Measurements from ENCODE around the gene ARVCF. TPM values are rescaled to one million over a fixed set of nuclear protein-coding genes. Genes with fewer than 3 reads are reported as not detected.

Gene ARVCF
- total RNA-seq, 3 donors from 2014 or later (not counting 1 experiment from before 2014, with no cell fraction given), result 37.8 to 62.0 (median 38.7) TPM

DNA sequence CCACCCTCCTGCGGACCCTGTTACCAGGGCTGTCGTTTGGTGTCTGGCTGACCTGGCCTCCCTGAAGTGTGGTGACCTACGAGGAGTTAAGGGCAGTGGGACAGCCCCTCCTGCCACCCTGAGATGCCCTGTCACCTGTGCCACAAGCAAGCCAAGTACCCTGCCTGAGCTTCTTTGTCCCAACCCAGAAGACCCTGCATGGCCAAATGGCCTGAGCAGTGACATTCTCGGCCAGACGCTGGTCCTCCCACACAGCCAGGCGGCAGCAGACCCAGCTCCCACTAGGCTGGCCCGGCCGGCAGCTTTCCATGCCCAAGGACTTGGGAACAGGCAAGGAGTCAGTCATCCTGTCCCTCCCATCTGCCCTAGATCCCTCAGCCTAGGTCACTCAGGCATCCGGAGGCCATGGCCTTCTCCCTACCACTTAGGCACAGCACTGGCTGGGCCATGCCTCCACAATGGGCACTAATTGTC lies 7.6 kb downstream of the ARVCF start:
- Mint-ChIP-seq H3K27ac (no peak overlapping the region), H3K9me3 (no peaks in the 10 kb centered on the region), H3K4me1 (peaks cover 15 to 16% of the 10 kb centered on the region in 2 donors), H3K36me3 (peaks cover 3% of the 10 kb centered on the region), H3K4me3 (no peak overlapping the region), H3K27me3 (ENCODE audit: low read depth in 2 of 2) (no peaks in the 10 kb centered on the region)
- no peak for ATAC-seq
- no peaks in the 10 kb centered on the region for H3K9me3 ChIP-seq (ENCODE audit: control insufficient read depth, insufficient read depth, low read length)
- TF ChIP-seq, protein P1, sequence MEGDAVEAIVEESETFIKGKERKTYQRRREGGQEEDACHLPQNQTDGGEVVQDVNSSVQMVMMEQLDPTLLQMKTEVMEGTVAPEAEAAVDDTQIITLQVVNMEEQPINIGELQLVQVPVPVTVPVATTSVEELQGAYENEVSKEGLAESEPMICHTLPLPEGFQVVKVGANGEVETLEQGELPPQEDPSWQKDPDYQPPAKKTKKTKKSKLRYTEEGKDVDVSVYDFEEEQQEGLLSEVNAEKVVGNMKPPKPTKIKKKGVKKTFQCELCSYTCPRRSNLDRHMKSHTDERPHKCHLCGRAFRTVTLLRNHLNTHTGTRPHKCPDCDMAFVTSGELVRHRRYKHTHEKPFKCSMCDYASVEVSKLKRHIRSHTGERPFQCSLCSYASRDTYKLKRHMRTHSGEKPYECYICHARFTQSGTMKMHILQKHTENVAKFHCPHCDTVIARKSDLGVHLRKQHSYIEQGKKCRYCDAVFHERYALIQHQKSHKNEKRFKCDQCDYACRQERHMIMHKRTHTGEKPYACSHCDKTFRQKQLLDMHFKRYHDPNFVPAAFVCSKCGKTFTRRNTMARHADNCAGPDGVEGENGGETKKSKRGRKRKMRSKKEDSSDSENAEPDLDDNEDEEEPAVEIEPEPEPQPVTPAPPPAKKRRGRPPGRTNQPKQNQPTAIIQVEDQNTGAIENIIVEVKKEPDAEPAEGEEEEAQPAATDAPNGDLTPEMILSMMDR (IDR thresholded peaks at IDR 0.05), result no peak
- no peak overlapping the region for H3K27ac ChIP-seq (ENCODE audit: low read length)
- H3K36me3 ChIP-seq (ENCODE audit: control insufficient read depth, insufficient read depth, low read length), result no peaks in the 10 kb centered on the region
- DNase-seq, result no peak
- intact Hi-C loops (cut with micrococcal nuclease), result no loop called here
- peaks cover 34% of the 10 kb centered on the region for H3K4me1 ChIP-seq (ENCODE audit: control insufficient read depth, insufficient read depth, low read length)
- 96% methylated on average over 9 of the region's 9 CpGs for WGBS (ENCODE audit: insufficient coverage)
- H3K27me3 ChIP-seq (ENCODE audit: control insufficient read depth, insufficient read depth, low read length), result no peaks in the 10 kb centered on the region
- no peak overlapping the region for H3K4me3 ChIP-seq (ENCODE audit: low read length)

- Histone ChIP-seq H3K27me3 (ENCODE audit: control insufficient read depth, insufficient read depth, low read length) (no peaks in the 10 kb centered on the region), H3K36me3 (ENCODE audit: control insufficient read depth, insufficient read depth, low read length) (no peaks in the 10 kb centered on the region), H3K27ac (ENCODE audit: low read length) (no peak overlapping the region), H3K9me3 (ENCODE audit: control insufficient read depth, insufficient read depth, low read length) (no peaks in the 10 kb centered on the region), H3K4me3 (ENCODE audit: low read length) (no peak overlapping the region), H3K4me1 (ENCODE audit: control insufficient read depth, insufficient read depth, low read length) (peaks cover 30% of the 10 kb centered on the region)
- peaks cover 12 to 16% of the 10 kb centered on the region in 2 donors for H3K4me1 Mint-ChIP-seq
- TF ChIP-seq, protein P1 (IDR thresholded peaks at IDR 0.05), result no peak
- no peak for ATAC-seq
- peaks cover 9% of the 10 kb centered on the region for H3K36me3 Mint-ChIP-seq
- no peak overlapping the region for H3K4me3 Mint-ChIP-seq
- WGBS (ENCODE audit: insufficient coverage), result 95% methylated on average over 10 of the region's 11 CpGs
- DNase-seq, result no peak
- peaks cover 0 to 4% of the 10 kb centered on the region in 2 donors for H3K9me3 Mint-ChIP-seq
- intact Hi-C loops (cut with micrococcal nuclease), result no loop called here
- no peak overlapping the region for H3K27ac Mint-ChIP-seq
- H3K27me3 Mint-ChIP-seq (ENCODE audit: low read depth in 2 of 2), result no peaks in the 10 kb centered on the region
These were observed 8.2 kb downstream of the ARVCF start for GRCh38 chr22:20008221-20008995.

DNA sequence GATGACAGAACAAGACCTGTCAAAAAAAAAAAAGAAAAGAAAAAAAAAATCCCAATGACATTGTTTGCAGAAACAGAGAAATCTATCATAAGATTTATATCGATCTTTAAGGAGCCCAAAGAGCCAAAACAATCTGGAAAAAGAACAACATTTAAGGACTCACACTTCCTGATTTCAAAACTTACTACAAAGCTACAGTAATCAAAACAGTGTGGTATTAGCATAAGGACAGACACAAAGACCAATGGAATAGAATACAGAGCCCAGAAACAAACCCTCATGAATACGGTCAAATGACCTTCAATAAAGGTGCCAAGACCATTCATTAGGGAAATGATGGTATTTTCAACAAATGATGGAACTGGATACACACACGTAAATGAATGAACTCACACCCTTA lies 12.2 kb downstream of the ARVCF start:
- H3K4me3 Mint-ChIP-seq, result no peak overlapping the region
- H3K4me1 Mint-ChIP-seq, result peaks cover 0 to 4% of the 10 kb centered on the region in 2 donors
- H3K9me3 Mint-ChIP-seq, result peaks cover 0 to 9% of the 10 kb centered on the region in 2 donors
- peaks cover 18% of the 10 kb centered on the region for H3K36me3 Mint-ChIP-seq
- H3K27ac Mint-ChIP-seq, result no peak overlapping the region
- Histone ChIP-seq H3K9me3 (ENCODE audit: control insufficient read depth, insufficient read depth, low read length) (peaks cover 2% of the 10 kb centered on the region), H3K4me1 (ENCODE audit: control insufficient read depth, insufficient read depth, low read length) (no peaks in the 10 kb centered on the region), H3K4me3 (ENCODE audit: low read length) (no peak overlapping the region), H3K27me3 (ENCODE audit: control insufficient read depth, insufficient read depth, low read length) (no peaks in the 10 kb centered on the region), H3K36me3 (ENCODE audit: control insufficient read depth, insufficient read depth, low read length) (no peaks in the 10 kb centered on the region), H3K27ac (ENCODE audit: low read length) (no peak overlapping the region)
- 94% methylated on average over 2 of the region's 3 CpGs for WGBS (ENCODE audit: insufficient coverage)
- no peaks in the 10 kb centered on the region for H3K27me3 Mint-ChIP-seq (ENCODE audit: low read depth in 2 of 2)
- intact Hi-C loops (cut with micrococcal nuclease), result no loop called here
- TF ChIP-seq, protein P1 (IDR thresholded peaks at IDR 0.05), result no peak
- ATAC-seq (no peak), DNase-seq (no peak)

All from natural killer cell (primary cell).